GM19468 (cell line): ENCODE data around the gene ISCU.
"Not testable (repeated sequence)": the region's sequence is repeated elsewhere in the genome, so short reads cannot be mapped to it uniquely, and the experiment has no call there.

Source experiments
- ATAC-seq: cut with Tn5 transposase; IDR thresholded peaks from one replicate; pipeline ENCODE4 v1.9.1; 2021; ENCODE audit warnings: mild to moderate bottlenecking, moderate library complexity, moderate number of reproducible peaks; ENCODE audit not compliant: unreplicated experiment; ENCODE audit errors: extremely low read depth

The ISCU gene

DNA sequence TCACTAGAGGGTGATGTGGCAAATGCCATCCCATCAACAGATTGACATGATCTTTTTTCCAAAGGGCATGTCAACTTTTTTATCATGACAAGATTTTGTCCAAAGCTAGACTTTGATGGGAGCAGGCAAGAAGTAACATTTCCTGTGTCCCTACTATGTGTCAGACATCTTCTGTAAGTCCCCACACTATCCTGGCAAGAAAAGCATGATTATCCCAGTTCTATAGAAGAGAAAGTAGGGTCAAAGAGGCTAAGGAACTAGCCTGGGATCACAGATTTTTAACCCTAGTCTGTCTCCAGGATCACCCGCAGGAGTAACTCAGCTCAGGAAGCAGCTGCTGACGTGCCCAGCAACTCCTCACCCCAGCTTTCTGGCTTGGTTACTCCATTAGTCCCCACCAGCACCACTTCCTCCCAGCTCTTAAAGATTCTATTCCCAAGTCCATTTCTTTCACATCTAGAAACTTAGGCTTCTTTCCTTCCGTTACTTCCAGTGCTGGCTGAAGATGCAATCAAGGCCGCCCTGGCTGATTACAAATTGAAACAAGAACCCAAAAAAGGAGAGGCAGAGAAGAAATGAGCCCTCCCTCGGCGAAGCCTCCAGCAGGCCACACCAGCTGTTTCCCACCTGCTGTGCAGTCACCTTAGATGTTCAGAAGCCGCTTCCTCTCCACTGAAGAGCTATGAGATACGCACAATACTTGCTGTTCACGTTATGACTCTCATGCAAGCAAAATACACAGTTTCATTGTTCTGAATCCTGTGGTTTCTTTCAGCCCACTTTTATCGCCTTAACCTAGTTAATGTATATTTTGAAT lies 6.2 kb downstream of the ISCU start:
- ATAC-seq, result peak; percentile 72

DNA sequence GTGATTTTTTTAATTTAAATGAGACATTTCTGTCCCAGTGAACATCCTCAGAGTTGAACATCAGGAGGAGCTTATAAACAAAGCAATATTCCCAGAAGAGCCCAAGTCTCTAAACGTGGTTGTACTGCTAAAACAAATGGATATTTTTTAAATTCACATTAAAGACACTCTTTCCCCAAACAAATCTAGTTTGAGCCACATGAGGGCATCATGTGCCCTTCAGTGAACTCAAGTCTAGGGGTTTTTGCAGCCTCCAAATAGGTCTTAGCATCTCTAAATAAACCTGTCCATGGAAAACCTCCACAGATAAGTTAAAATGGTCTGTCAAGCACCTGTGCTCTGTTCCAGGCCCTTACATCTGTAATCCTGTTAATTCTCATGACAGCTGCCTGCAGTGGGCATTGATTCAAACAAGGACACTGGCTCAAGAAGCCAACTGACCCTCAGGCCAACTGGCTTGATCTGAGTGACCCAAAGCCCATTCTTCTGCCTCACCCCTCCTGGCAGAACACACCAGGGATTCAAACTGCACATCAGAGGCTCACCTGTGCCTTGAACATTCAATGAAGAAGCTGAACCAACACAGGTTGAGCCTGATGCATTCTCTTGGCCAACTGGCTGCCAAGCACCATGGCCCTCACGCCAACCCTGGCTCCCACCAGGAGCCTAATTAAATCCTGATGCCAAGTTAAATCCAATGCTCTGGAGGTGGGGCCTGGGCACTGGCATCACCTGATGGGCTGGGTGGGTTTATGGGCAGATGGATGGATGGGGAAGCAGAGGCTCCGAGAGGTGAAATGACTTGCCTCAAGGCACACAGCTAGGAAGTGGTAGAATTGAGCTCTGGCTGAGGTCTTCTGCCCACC lies 8.6 kb downstream of the ISCU start:
- no peak for ATAC-seq

- ATAC-seq, result no peak
Measured at GRCh38 chr12:108571609-108572165, 9.3 kb downstream of the ISCU start.

- ATAC-seq, result no peak
Measured at GRCh38 chr12:108572166-108572790, 9.9 kb downstream of the ISCU start.

- ATAC-seq, result peak; percentile 16
Measured at GRCh38 chr12:108573317-108573716, 10.9 kb downstream of the ISCU start.

DNA sequence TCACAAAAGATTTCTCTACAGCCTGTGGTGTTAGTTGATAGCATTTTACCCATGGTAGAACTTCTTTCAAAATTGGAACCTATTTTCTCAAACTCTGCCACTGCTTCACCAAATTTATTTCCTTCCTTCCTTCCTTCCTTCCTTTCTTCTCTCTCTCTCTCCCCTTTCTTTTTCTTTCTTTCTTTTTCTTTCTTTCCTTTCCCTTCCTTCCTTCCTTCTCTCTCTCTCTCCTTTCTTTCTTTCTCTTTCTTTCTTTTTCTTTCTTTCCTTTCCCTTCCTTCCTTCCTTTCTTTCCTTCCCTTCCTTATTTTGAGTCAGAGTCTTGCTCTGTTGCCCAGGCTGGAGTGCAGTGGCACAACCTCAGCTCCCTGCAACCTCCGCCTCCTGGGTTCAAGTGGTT lies 11.9 kb downstream of the ISCU start:
- ATAC-seq, result not testable (repeated sequence)

DNA sequence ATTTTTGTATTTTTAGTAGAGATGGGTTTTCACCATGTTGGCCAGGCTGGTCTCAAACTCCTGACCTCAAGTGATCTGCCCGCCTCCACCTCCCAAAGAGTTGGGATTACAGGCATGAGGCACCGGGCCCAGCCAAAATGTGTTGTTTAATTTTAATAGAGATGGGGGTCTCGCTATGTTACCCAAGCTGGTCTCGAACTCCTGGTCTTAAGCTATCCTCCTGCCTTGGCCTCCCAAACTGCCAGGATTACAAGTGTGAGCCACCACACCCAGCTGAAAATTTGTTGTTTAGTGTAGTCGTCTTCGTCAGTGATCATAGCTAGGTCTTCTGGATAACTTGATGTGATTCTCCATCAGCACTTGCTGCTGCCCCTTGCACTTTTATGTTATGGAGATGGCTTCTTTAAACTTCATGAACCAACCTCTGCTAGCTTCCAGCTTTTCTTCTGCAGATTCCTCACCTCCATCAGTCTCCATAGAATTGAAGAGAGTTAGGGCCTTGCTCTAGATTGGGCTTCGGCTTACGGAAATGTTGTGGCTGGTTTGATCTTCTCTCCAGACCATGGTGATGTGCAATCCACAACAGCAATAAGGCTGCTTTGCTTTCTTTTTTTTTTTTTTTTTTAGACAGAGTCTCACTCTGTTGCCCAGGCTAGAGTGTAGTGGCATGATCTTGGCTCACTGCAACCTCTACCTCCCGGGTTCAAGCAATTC lies 13.0 kb downstream of the ISCU start:
- ATAC-seq, result no peak

GRCh38 chr12:108576660-108577234 lies 14.4 kb downstream of the ISCU start:
- no peak for ATAC-seq

DNA sequence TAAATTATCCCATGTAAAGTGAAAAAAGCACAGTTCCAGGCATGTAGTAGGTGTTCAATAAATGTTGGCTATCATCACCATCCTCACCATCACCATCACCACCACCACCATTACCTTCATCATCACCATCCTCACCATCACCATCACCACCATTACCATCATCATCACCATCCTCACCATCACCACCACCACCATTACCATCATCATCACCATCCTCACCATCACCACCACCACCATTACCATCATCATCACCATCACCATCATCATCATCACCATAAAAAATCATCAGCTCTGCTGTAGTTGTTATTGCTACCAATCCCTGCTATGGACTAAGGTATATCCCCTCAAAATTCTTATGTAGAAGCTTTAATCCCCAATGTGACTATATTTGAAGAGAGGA lies 15.1 kb downstream of the ISCU start:
- no peak for ATAC-seq

DNA sequence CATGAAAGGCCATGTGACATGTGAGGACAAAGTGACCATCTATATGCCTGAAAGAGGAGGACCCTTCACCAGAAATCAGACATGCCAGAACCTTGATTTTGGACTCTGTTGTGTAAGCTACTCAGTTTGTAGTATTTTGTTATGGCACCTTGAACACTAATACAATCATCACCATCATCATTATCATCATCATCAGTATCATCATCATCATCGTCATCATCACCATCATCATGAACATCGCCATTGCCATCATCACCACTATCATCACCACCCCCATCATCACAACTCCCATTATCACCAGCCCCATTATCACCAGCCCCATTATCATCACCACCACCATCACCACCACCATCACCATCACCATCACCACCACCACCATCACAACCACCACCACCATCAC lies 15.9 kb downstream of the ISCU start:
- ATAC-seq, result no peak

DNA sequence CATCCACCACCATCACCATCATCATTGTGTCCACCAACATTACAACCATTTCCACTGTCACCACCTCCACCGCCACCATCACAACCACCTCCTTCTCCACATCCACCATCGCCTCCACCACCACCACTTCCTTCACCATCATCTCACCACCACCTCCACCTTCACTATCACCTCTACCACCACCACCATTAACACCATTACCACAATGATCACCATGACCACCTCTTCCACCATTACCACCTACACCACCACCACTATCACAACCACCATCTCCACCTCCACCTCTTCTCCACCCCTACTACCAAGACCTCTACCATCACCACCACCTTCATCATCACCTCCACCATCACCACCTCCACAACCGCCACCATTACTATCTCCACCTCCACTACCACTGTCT lies 16.4 kb downstream of the ISCU start:
- ATAC-seq, result no peak

DNA sequence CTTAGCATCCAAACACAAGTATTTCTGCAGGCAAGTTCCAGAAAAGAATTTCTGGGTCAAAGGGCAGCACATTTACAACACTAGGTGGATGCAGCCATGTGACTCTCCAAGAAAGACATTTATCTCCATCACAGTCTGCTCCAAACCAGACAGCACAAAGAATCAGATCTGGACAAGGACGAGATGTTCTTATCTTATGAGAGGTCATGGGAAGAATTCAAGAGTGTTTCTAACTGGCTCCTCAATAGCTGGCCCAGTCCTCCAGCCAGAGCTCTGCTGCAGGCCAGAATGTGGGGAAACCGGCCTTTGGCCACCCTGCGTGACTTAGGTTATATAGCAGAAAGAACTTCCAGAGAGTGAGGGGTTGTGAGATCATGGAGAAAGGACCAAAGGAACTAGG lies 18.1 kb downstream of the ISCU start:
- ATAC-seq, result no peak

DNA sequence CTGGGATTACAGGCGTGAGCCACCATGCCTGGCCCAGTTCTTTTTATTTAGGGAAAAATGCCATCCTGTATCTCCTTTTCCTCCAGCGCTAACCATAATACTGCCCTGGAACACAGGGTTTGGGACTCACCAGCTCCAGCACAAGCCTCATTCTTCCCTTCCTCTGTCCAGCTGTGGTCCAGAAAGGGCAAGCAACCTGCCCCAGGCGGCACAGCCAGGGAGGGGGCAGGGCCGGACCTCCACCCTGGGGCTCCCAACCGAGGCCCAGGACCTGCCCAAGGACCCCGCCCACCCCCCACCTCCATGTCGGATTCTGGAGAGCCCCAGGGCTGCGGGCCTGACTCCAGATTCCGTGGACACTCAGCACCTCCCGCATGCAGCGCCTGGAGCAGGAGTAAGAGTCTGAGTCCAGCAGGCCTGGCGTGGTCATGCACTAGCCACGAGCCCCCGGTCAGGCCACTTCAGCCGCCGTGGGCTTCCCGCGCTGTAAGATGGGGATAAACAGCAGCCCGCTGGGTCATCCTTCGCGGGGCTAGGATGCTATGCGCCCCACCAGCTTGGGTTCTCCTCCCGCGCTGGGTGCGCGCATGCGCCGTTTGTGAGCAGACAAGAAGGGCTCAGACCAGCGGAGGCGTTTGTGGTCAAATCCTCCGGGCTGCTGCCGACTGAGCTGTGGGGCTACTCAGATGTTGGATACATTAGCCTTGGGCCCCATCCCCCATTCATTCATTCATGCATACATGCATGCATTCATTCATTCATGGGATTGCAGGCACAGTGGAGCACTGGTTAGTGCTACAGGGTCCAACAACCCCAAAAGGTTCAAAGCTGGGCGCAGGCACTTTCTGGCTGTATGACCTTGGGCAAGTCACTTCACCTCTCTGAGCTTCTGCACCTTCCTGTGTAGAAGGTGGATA lies 19.2 kb downstream of the ISCU start:
- no peak for ATAC-seq

DNA sequence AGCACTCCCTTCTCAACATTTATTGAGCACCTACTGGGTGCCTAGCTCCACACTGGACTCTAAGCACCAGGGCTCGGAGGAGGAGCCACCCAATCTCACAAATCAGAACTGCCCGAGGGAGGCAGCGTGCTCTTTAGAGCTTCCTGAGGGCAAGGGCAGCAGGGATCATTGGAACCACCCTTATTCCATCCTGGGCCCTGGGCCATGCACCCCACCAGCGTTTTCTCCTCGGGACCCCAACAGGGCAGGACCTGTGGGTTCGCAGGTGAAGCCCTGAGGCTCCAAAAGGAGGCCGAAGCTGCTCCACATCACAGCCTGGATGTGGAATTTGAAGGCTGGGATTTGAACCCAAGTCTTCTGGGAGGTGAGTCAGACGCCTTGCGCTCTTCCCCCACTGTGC lies 20.1 kb downstream of the ISCU start:
- ATAC-seq, result no peak

- no peak for ATAC-seq
Measured at GRCh38 chr12:108582978-108583770, 20.8 kb downstream of the ISCU start.

DNA sequence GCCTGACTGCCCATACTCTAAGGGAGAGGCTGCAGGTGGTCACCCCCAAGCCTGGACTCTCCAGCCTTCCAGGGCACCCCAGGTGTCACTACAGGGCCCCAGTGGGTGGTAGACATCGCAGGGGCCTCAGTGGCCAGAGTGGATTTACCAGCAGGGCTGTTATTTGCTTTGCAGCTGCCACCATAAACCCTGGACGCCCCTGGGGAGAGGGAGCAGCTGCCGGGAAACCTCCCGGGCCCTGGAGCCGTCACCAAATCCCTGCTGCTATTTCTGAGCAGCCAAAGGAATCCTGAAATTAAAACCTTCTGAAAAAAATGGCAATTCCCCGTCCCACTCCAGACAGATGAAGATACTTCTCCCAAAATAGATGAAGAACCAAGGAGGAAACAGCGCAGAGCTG lies 21.6 kb downstream of the ISCU start:
- ATAC-seq, result no peak

DNA sequence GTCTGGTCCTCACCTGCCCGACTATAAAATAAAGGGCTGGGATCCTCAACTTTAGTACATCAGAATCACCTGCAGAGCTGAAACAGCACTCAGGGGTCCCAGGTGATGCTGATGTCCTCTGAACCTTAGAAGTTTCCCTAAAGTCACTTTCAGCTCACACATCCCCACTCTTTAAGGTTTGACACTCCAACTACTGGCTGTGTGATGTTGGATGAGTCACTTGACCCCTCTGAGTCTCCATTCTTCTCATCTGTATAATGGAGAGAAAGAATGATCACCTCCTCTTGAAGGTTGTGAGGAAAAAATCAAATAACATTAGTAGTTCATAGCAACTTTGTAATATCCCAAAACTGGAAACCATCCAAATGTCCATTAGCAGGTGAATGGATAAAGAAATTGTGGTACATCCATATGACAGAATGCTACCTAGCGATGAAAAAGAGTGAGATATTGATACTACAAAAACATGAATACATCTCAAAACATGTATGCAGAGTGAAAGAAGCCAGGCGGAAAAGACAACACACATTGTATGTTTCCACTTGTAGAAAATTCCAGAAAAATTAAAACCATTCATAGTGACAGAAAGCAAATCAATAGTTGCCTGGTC lies 22.2 kb downstream of the ISCU start:
- no peak for ATAC-seq

- no peak for ATAC-seq
Measured at GRCh38 chr12:108585864-108586263, 23.5 kb downstream of the ISCU start.
